CD4-positive, CD25-positive, alpha-beta regulatory T cell (primary cell): ENCODE results near the gene OGDHL. TPM values are rescaled to one million over a fixed set of nuclear protein-coding genes. Genes with fewer than 3 reads are reported as not detected.
A peak's percentile ranks its signal among the peaks of the same experiment; 100 is the strongest.

Experiments
- ATAC-seq, 2 donors: fragments of 150-1000 bp; cut with Tn5 transposase; one replicate each; pipeline ENCODE4 v1.10.0; 2021; ENCODE audit warnings: low read depth in 2 of 2, moderate number of reproducible peaks in 2 of 2, moderate library complexity in 1 of 2
- DNase-seq, 3 donors: peaks; one replicate each; pipeline versions ENCODE4 v3.0.0 to v3.0.0-alpha.2; 2012 to 2022; ENCODE audit warnings: mixed read lengths in 1 of 3
- H3K27ac ChIP-seq: one replicate; pipeline ENCODE4 v1.7.0; 2013; ENCODE audit warnings: mild to moderate bottlenecking, low read length; ENCODE audit not compliant: insufficient read depth, poor library complexity, severe bottlenecking
- H3K27me3 ChIP-seq: one replicate; pipeline ENCODE4 v1.7.0; 2013; ENCODE audit warnings: low read length; ENCODE audit not compliant: control insufficient read depth, insufficient read depth
- H3K36me3 ChIP-seq: one replicate; pipeline ENCODE4 v1.7.0; 2013; ENCODE audit warnings: mild to moderate bottlenecking, low read length, moderate library complexity; ENCODE audit not compliant: control insufficient read depth, insufficient read depth
- H3K4me1 ChIP-seq: 2 replicates; pipeline ENCODE4 v1.7.0; 2013; ENCODE audit warnings: mild to moderate bottlenecking, low read length; ENCODE audit not compliant: insufficient read depth, control insufficient read depth, poor library complexity, severe bottlenecking
- H3K4me3 ChIP-seq: one replicate; pipeline ENCODE4 v1.7.0; 2013; ENCODE audit warnings: low read depth, mild to moderate bottlenecking, low read length, moderate library complexity
- H3K9me3 ChIP-seq, 2 experiments: 1 replicate in 1 of 2; 2 replicates in 1 of 2; pipeline ENCODE4 v1.7.0; 2013; ENCODE audit warnings: low read length in 2 of 2, mild to moderate bottlenecking in 1 of 2, moderate library complexity in 1 of 2; ENCODE audit not compliant: control insufficient read depth in 2 of 2
- H3K27ac Mint-ChIP-seq, 3 donors: one replicate each; pipeline ENCODE4 v1.8.0; 2020 to 2022; ENCODE audit warnings: mild to moderate bottlenecking in 3 of 3, mixed read lengths in 3 of 3, moderate library complexity in 2 of 3
- H3K27me3 Mint-ChIP-seq: one replicate; pipeline ENCODE4 v1.8.0; 2022; ENCODE audit warnings: mild to moderate bottlenecking, mixed read lengths
- H3K36me3 Mint-ChIP-seq: one replicate; pipeline ENCODE4 v1.8.0; 2020; ENCODE audit warnings: mixed read lengths
- H3K4me1 Mint-ChIP-seq, 4 donors: one replicate each; pipeline ENCODE4 v1.8.0; 2020 to 2022; ENCODE audit warnings: mixed read lengths in 4 of 4, mild to moderate bottlenecking in 1 of 4
- H3K4me3 Mint-ChIP-seq, 4 donors: one replicate each; pipeline ENCODE4 v1.8.0; 2020 to 2022; ENCODE audit warnings: mild to moderate bottlenecking in 4 of 4, mixed read lengths in 4 of 4, moderate library complexity in 3 of 4
- H3K9me3 Mint-ChIP-seq, 7 donors: one replicate each; pipeline ENCODE4 v1.8.0; 2020 to 2022; ENCODE audit warnings: mixed read lengths in 7 of 7, mild to moderate bottlenecking in 3 of 7, moderate library complexity in 2 of 7
- polyA plus RNA-seq, 4 donors: library from polyadenylated mRNA; unstranded; fragments of 300-500 nt; fragmentation: Illumina TruSeq; gene quantifications; one replicate each; pipeline ENCODE4 v1.2.3, GENCODE V29; 2021
- total RNA-seq: library from RNA; stranded (reverse); gene quantifications from one replicate; pipeline ENCODE4 v1.2.3, GENCODE V29; 2022

The OGDHL gene
- total and polyA plus RNA-seq, 5 donors from 2014 or later, result not detected

DNA sequence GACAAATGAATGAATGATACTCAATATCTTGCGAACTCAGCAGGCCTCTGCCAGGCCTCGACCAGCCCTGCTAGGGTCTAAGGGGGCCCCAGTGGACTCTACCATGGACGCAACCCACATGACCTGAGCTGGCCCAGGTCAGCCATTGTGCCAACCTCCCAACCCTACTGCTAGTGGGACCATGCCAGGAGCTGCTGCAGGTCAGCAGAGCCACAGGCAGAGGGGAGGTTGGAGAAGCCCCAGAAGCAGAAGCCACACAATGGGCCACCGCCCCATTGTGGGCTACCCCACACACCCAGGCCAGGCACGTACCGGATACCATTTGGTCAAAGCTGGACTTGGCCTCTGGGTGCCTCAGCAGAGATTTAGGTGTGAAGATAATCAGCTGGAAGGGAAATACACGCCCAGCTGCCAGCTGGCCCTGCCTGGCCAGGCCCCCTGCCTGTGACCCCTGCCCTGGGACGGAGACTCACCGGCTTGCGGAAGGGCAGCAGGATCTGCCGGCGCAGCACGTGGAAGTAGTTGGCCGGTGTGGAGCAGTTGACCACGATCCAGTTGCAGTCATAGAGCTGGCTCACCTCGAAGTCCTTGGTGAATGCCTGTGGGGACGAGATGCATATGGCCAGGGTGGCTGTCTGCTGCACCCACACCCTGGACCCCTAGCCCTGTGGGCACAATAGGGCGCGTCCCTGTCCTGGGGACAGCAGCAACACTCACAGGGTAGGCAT lies 24.5 kb downstream of the OGDHL start:
- Histone ChIP-seq H3K4me3 (no peak overlapping the region), H3K9me3 (no peaks in the 10 kb centered on the region), H3K27me3 (no peaks in the 10 kb centered on the region), H3K36me3 (no peaks in the 10 kb centered on the region), H3K4me1 (no peaks in the 10 kb centered on the region), H3K27ac (no peak overlapping the region)
- H3K27ac Mint-ChIP-seq, result no peak overlapping the region
- no peaks in the 10 kb centered on the region for H3K36me3 Mint-ChIP-seq
- no peaks in the 10 kb centered on the region for H3K4me1 Mint-ChIP-seq
- ATAC-seq (no peak), DNase-seq (no peak)
- H3K27me3 Mint-ChIP-seq, result no peaks in the 10 kb centered on the region
- no peak overlapping the region for H3K4me3 Mint-ChIP-seq
- peaks cover 0 to 1% (median 0%) of the 10 kb centered on the region in 7 donors for H3K9me3 Mint-ChIP-seq

DNA sequence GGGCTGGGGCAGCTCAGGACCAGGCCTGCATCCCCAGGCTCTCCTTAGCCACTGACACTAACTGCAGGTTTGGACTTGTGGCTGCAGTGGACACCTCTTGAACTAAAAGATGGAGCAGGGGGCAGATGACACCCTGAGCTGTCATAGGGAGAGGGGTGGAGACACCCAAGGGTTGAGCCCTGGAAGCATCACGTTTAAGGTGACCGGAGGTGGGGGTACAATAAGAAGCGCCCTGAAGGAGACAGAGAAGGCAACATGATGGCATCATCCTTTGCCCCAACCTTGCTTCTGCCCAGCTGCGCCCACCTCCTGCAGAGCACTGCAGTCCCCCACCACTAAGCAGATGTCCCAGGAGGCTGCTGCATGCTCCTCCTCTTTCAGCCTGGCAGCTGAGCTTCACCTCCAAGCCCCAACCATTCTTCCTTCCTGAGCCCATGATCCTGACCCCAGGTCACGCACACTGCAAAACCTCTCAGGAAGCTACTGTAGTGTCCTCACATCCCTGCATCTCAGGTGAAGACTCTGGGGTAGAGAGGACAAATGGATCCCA lies 25.5 kb downstream of the OGDHL start:
- Histone ChIP-seq H3K36me3 (no peaks in the 10 kb centered on the region), H3K9me3 (no peaks in the 10 kb centered on the region), H3K4me3 (no peak overlapping the region), H3K4me1 (no peaks in the 10 kb centered on the region), H3K27ac (no peak overlapping the region), H3K27me3 (no peaks in the 10 kb centered on the region)
- Mint-ChIP-seq H3K9me3 (peaks cover 0 to 1% (median 0%) of the 10 kb centered on the region in 7 donors), H3K27ac (no peak overlapping the region), H3K36me3 (no peaks in the 10 kb centered on the region), H3K4me3 (no peak overlapping the region), H3K4me1 (no peaks in the 10 kb centered on the region), H3K27me3 (no peaks in the 10 kb centered on the region)
- ATAC-seq (no peak), DNase-seq (no peak)

DNA sequence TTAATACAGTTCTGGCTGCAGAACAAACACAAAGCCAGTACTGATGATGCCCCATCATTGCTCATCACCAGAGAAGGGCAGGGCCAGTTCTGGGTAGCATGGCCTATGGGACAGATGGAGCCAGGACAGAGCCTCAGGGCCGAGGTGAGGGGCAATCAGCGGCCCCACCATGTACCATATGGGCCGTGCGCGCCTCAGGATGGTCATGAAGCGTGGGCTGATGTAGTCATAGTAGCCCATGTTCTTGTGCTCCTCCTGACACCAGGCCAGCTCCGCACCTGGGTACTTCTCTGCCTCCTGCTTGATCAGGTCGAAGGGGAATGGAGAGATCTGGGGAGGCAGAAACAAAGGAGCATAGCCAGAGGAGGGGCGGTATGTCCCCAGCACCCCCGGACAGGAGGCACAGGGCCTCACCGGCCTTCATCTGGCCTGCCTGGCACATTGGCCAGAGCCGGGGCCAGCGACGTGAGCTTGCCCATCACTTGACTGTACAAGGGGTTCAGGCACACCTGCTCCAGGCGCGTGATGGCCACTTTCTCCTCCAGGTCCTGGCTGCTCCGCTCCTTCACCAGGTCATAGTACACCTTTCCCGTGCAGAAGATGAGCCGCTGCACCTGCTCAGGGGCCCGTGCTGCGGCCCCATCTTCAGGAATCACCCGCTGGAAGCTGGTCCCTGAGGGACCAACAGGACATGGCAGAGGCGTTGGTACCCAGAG lies 26.1 kb downstream of the OGDHL start:
- no peaks in the 10 kb centered on the region for H3K9me3 ChIP-seq
- H3K9me3 Mint-ChIP-seq, result peaks cover 0 to 1% (median 0%) of the 10 kb centered on the region in 7 donors
- no peaks in the 10 kb centered on the region for H3K36me3 ChIP-seq
- no peaks in the 10 kb centered on the region for H3K27me3 Mint-ChIP-seq
- ATAC-seq (no peak), DNase-seq (no peak)
- H3K4me1 ChIP-seq, result no peaks in the 10 kb centered on the region
- H3K27me3 ChIP-seq, result no peaks in the 10 kb centered on the region
- H3K4me1 Mint-ChIP-seq, result no peaks in the 10 kb centered on the region
- no peak overlapping the region for H3K27ac Mint-ChIP-seq
- no peak overlapping the region for H3K4me3 Mint-ChIP-seq
- H3K36me3 Mint-ChIP-seq, result no peaks in the 10 kb centered on the region
- no peak overlapping the region for H3K27ac ChIP-seq
- H3K4me3 ChIP-seq, result no peak overlapping the region

DNA sequence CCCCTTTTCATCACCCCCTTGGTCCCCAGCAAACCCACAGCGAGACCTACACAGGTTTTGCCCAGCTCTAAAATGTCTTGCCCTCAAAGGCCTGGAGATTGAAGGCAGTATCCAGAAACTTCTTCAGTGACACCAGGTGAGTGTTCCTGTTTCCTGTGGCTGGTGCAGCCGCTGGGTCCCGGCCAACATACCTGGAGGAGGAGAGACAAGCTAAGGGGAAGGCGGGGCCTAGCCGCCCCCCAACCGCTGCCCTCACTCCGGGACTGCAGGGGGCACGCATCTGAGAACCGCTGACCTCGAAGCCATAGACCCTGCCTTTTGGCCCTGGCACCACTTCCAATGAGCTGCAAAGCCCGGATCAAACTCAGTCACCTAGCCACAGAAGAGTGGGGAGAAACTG lies 27.0 kb downstream of the OGDHL start:
- H3K9me3 ChIP-seq, result no peaks in the 10 kb centered on the region
- H3K4me1 ChIP-seq, result no peaks in the 10 kb centered on the region
- Mint-ChIP-seq H3K9me3 (peaks cover 0 to 1% (median 0%) of the 10 kb centered on the region in 7 donors), H3K36me3 (no peaks in the 10 kb centered on the region), H3K4me1 (no peaks in the 10 kb centered on the region), H3K27me3 (no peaks in the 10 kb centered on the region), H3K4me3 (no peak overlapping the region), H3K27ac (no peak overlapping the region)
- H3K36me3 ChIP-seq, result no peaks in the 10 kb centered on the region
- ATAC-seq (no peak), DNase-seq (no peak)
- no peak overlapping the region for H3K4me3 ChIP-seq
- H3K27ac ChIP-seq, result no peak overlapping the region
- H3K27me3 ChIP-seq, result no peaks in the 10 kb centered on the region

DNA sequence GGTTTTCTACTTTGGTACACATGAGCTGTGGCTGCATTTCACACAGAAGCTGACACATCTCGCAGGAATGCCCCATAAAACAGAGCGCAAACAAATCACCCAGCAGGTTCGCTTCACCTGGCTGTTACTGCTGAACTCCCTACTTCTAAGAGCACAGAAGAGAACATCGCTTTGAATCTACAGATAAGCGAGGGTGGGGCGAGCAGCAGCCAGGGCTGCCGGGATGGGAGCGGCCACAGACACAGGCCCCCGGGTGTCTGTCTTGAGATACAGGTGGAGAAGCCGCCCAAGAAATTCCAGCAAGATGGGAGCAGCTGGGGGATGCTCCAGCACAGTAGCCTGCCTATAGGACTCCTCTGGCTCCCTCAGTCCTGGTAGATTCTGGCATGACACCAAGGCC lies 27.4 kb downstream of the OGDHL start:
- no peak for ATAC-seq
- Histone ChIP-seq H3K36me3 (no peaks in the 10 kb centered on the region), H3K27ac (no peak overlapping the region), H3K4me3 (no peak overlapping the region), H3K27me3 (no peaks in the 10 kb centered on the region), H3K9me3 (no peaks in the 10 kb centered on the region), H3K4me1 (no peaks in the 10 kb centered on the region)
- no peak for DNase-seq
- H3K27me3 Mint-ChIP-seq, result no peaks in the 10 kb centered on the region
- no peak overlapping the region for H3K4me3 Mint-ChIP-seq
- no peak overlapping the region for H3K27ac Mint-ChIP-seq
- no peaks in the 10 kb centered on the region for H3K4me1 Mint-ChIP-seq
- H3K9me3 Mint-ChIP-seq, result peaks cover 0 to 2% (median 0%) of the 10 kb centered on the region in 7 donors
- H3K36me3 Mint-ChIP-seq, result no peaks in the 10 kb centered on the region

DNA sequence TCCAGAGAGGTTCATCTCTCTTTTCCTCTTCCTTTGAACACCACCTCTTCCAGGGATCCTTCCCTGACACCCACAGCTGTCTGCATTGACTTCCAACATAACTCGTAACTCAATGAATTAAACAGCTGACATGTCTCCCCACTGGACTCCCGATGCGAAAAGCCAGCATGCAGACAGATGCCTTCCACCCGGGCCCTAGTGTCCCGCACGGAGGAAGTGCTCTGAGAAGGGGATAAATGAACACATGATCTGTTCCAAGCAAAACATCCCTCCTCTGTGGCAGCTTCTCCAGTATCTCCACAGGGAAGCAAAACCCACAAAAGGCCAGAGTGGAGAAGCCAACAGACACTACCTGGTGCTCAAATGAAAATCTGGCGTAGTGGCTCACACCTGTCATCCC lies 28.3 kb downstream of the OGDHL start:
- Mint-ChIP-seq H3K4me1 (peaks cover 0 to 5% (median 0%) of the 10 kb centered on the region in 4 donors), H3K27me3 (no peaks in the 10 kb centered on the region), H3K9me3 (peaks cover 0 to 3% (median 0%) of the 10 kb centered on the region in 7 donors), H3K4me3 (no peak overlapping the region), H3K36me3 (no peaks in the 10 kb centered on the region), H3K27ac (no peak overlapping the region)
- Histone ChIP-seq H3K4me1 (no peaks in the 10 kb centered on the region), H3K36me3 (no peaks in the 10 kb centered on the region), H3K4me3 (no peak overlapping the region), H3K9me3 (no peaks in the 10 kb centered on the region), H3K27ac (no peak overlapping the region), H3K27me3 (no peaks in the 10 kb centered on the region)
- DNase-seq, result no peak
- ATAC-seq, result no peak

DNA sequence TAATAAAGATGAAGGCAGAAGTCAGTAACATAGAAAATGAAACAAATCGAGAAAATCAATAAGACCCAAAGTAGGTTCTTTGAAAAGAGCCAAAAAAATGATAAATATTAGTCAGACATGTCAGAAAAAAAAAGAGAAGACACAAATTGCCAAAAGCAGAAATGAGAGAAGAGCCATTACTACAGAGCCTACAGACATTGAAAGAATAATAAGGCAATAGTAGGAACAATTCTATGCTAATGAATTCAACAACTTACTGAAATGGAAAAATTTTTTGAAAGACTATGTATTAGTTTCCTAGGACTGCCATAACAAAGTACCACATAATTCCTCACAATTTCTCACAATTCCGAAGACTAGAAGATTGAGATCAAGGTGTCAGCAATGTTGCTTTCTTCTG lies 35.5 kb downstream of the OGDHL start:
- Histone ChIP-seq H3K27me3 (no peaks in the 10 kb centered on the region), H3K36me3 (no peaks in the 10 kb centered on the region), H3K4me3 (no peak overlapping the region), H3K9me3 (peaks cover 9 to 14% of the 10 kb centered on the region in 2 experiments), H3K4me1 (no peaks in the 10 kb centered on the region), H3K27ac (no peak overlapping the region)
- Mint-ChIP-seq H3K9me3 (peaks cover 2 to 16% (median 4%) of the 10 kb centered on the region in 7 donors), H3K27me3 (peaks cover 2% of the 10 kb centered on the region), H3K27ac (peak overlapping the region in 1 of 3 donors; percentile 10), H3K4me3 (no peak overlapping the region), H3K4me1 (peaks cover 0 to 5% (median 0%) of the 10 kb centered on the region in 4 donors), H3K36me3 (no peaks in the 10 kb centered on the region)
- no peak for ATAC-seq
- no peak for DNase-seq
